Liver (tissue), 9 donors: ENCODE measurements around the gene CD40. TPM values are rescaled to one million over a fixed set of nuclear protein-coding genes. Genes with fewer than 3 reads are reported as not detected.

Experiments
- DNase-seq: peaks from one replicate; pipeline ENCODE4 v3.0.0-alpha.2; 2017; ENCODE audit warnings: low spot score
- H3K27ac ChIP-seq, 2 donors: one replicate each; pipeline ENCODE4 v1.7.0; 2013; ENCODE audit warnings: inconsistent platforms in 2 of 2, low read length in 2 of 2, control low read depth in 1 of 2, low read depth in 1 of 2, mild to moderate bottlenecking in 1 of 2
- H3K27me3 ChIP-seq, 4 donors: one replicate each; pipeline versions ENCODE4 v1.6.1 to v1.7.0; 2013; ENCODE audit warnings: low read length in 3 of 4, inconsistent platforms in 1 of 4, mild to moderate bottlenecking in 1 of 4, moderate library complexity in 1 of 4; ENCODE audit not compliant: control insufficient read depth in 4 of 4, insufficient read depth in 4 of 4
- H3K36me3 ChIP-seq, 4 donors: one replicate each; pipeline versions ENCODE4 v1.6.1 to v1.7.0; 2013; ENCODE audit warnings: low read length in 3 of 4, mild to moderate bottlenecking in 3 of 4, low read depth in 1 of 4, moderate library complexity in 1 of 4; ENCODE audit not compliant: control insufficient read depth in 4 of 4, insufficient read depth in 3 of 4
- H3K4me1 ChIP-seq, 4 donors: one replicate each; pipeline versions ENCODE4 v1.6.1 to v1.7.0; 2013; ENCODE audit warnings: low read length in 3 of 4, mild to moderate bottlenecking in 3 of 4, moderate library complexity in 1 of 4; ENCODE audit not compliant: control insufficient read depth in 4 of 4, insufficient read depth in 4 of 4
- H3K4me3 ChIP-seq, 3 donors: one replicate each; pipeline versions ENCODE4 v1.6.1 to v1.7.0; 2013; ENCODE audit warnings: low read length in 3 of 3, control low read depth in 1 of 3, low read depth in 1 of 3, mild to moderate bottlenecking in 1 of 3
- H3K9ac ChIP-seq, 2 donors: one replicate each; pipeline ENCODE4 v1.7.0; 2013; ENCODE audit warnings: low read length in 2 of 2, mild to moderate bottlenecking in 2 of 2, moderate library complexity in 2 of 2, control low read depth in 1 of 2, low read depth in 1 of 2
- H3K9me3 ChIP-seq, 4 donors: one replicate each; pipeline versions ENCODE4 v1.6.1 to v1.7.0; 2013; ENCODE audit warnings: low read length in 3 of 4; ENCODE audit not compliant: control insufficient read depth in 4 of 4
- ATF3 ChIP-seq: IDR thresholded peaks from 2 replicates; pipeline ENCODE4 v1.6.1; 2016; ENCODE audit warnings: antibody characterized with exemption
- CTCF ChIP-seq: fragments of 150-350 bp; IDR thresholded peaks from 2 replicates; pipeline ENCODE4 v1.5.1; 2017; ENCODE audit warnings: improper control_type of control experiment, low read depth, low read length; ENCODE audit not compliant: missing input control
- EGR1 ChIP-seq, 2 donors: IDR thresholded peaks; 2 replicates each; pipeline ENCODE4 v1.6.1; 2016 to 2018; ENCODE audit warnings: antibody characterized with exemption in 2 of 2, low read depth in 2 of 2
- FOXA1 ChIP-seq: IDR thresholded peaks from 2 replicates; pipeline ENCODE4 v1.6.1; 2016; ENCODE audit warnings: antibody characterized with exemption
- FOXA2 ChIP-seq: IDR thresholded peaks from 2 replicates; pipeline ENCODE4 v1.6.1; 2016; ENCODE audit warnings: antibody characterized with exemption
- GABPA ChIP-seq, 2 donors: IDR thresholded peaks in 1 of 2; conservative IDR thresholded peaks in 1 of 2; 2 replicates each; pipeline ENCODE4 v1.6.1; 2016; ENCODE audit warnings: antibody characterized with exemption in 2 of 2, mild to moderate bottlenecking in 1 of 2, moderate library complexity in 1 of 2
- HNF4G ChIP-seq: IDR thresholded peaks from 2 replicates; pipeline ENCODE4 v1.6.1; 2016; ENCODE audit warnings: antibody characterized with exemption
- JUND ChIP-seq, 2 donors: IDR thresholded peaks; 2 replicates each; pipeline ENCODE4 v1.6.1; 2016; ENCODE audit warnings: antibody characterized with exemption in 2 of 2
- MAX ChIP-seq: IDR thresholded peaks from 2 replicates; pipeline ENCODE4 v1.6.1; 2016; ENCODE audit warnings: antibody characterized with exemption
- NR2F2 ChIP-seq: IDR thresholded peaks from 2 replicates; pipeline ENCODE4 v1.6.1; 2016; ENCODE audit warnings: antibody characterized with exemption
- RAD21 ChIP-seq, 2 donors: IDR thresholded peaks; 2 replicates each; pipeline ENCODE4 v1.6.1; 2016; ENCODE audit warnings: antibody characterized with exemption in 2 of 2, mild to moderate bottlenecking in 2 of 2
- REST ChIP-seq: IDR thresholded peaks from 2 replicates; pipeline ENCODE4 v1.6.1; 2016; ENCODE audit warnings: antibody characterized with exemption, mild to moderate bottlenecking
- RXRA ChIP-seq, 2 donors: IDR thresholded peaks; 2 replicates each; pipeline ENCODE4 v1.6.1; 2017 to 2018; ENCODE audit warnings: antibody characterized with exemption in 2 of 2, mild to moderate bottlenecking in 1 of 2
- SP1 ChIP-seq: IDR thresholded peaks from 2 replicates; pipeline ENCODE4 v1.6.1; 2018; ENCODE audit warnings: antibody characterized with exemption, mild to moderate bottlenecking
- ZBTB33 ChIP-seq: IDR thresholded peaks from 2 replicates; pipeline ENCODE4 v1.6.1; 2016; ENCODE audit warnings: antibody characterized with exemption
- WGBS: extraction: QIAGEN DNeasy Blood & Tissue Kit; methylation state at CpG from one replicate; pipeline ENCODE4 v1.1.7; 2013; 5-methylcytosine and 5-hydroxymethylcytosine counted together
- polyA plus RNA-seq, 2 donors: library from polyadenylated mRNA; stranded (reverse) in 1 of 2; unstranded in 1 of 2; fragments of 200-250 nt in 1 of 2; fragments of >200 nt in 1 of 2; fragmentation: Nextera tagmentation in 1 of 2; extraction: Ambion mirVana in 1 of 2; gene quantifications; one replicate each; pipeline versions ENCODE4 v1.2.1 to v1.2.3, GENCODE V29; 2013 to 2015
- total RNA-seq, 2 donors: library from RNA; depleted of rRNA; stranded (reverse); fragments of >200 nt; gene quantifications; one replicate each; pipeline ENCODE4 v1.2.3, GENCODE V29; 2014
- donor health status: healthy.
- donor health status: healthy.
- donor health status: healthy.
- donor health status: healthy.
- donor health status: healthy.

The CD40 gene
- total and polyA plus RNA-seq, 4 donors, result 2.2 to 9.4 (median 6.0) TPM

GRCh38 chr20:46120136-46120535 lies 2.0 kb downstream of the CD40 start:
- 96% methylated on average over 2 of the region's 2 CpGs for WGBS
- TF ChIP-seq MAX (no peak), FOXA1 (no peak), GABPA (IDR thresholded peaks at IDR 0.05 in 1 of 2, conservative IDR thresholded peaks at IDR 0.05 in 1 of 2) (no peak), CTCF (no peak), SP1 (no peak), FOXA2 (no peak), NR2F2 (no peak), HNF4G (no peak), RAD21 (IDR thresholded peaks at IDR 0.05) (no peak), ZBTB33 (no peak)
- Histone ChIP-seq H3K27me3 (no peaks in the 10 kb centered on the region), H3K27ac (no peak overlapping the region), H3K9me3 (no peaks in the 10 kb centered on the region), H3K9ac (no peak overlapping the region), H3K36me3 (peaks cover 0 to 20% (median 6%) of the 10 kb centered on the region in 4 donors), H3K4me3 (no peak overlapping the region), H3K4me1 (peaks cover 1 to 24% (median 14%) of the 10 kb centered on the region in 4 donors)
- DNase-seq, result no peak

- H3K9me3 ChIP-seq, result no peaks in the 10 kb centered on the region
- H3K27ac ChIP-seq, result no peak overlapping the region
- TF ChIP-seq RXRA (IDR thresholded peaks at IDR 0.05) (no peak), ATF3 (no peak), JUND (IDR thresholded peaks at IDR 0.05) (no peak), NR2F2 (no peak), REST (no peak), HNF4G (no peak), EGR1 (IDR thresholded peaks at IDR 0.05; ENCODE audit: low read depth in 2 of 2) (no peak), MAX (no peak), FOXA2 (no peak)
- H3K9ac ChIP-seq, result no peak overlapping the region
- peaks cover 1 to 24% (median 14%) of the 10 kb centered on the region in 4 donors for H3K4me1 ChIP-seq
- no peaks in the 10 kb centered on the region for H3K27me3 ChIP-seq
- 16% methylated on average over 2 of the region's 2 CpGs for WGBS
- no peak overlapping the region for H3K4me3 ChIP-seq
- no peak for DNase-seq
- peaks cover 0 to 25% (median 6%) of the 10 kb centered on the region in 4 donors for H3K36me3 ChIP-seq
Measured at GRCh38 chr20:46121184-46121930, 3.2 kb downstream of the CD40 start.
